ENCODE data around the gene AFM.

Gene AFM, protein sequence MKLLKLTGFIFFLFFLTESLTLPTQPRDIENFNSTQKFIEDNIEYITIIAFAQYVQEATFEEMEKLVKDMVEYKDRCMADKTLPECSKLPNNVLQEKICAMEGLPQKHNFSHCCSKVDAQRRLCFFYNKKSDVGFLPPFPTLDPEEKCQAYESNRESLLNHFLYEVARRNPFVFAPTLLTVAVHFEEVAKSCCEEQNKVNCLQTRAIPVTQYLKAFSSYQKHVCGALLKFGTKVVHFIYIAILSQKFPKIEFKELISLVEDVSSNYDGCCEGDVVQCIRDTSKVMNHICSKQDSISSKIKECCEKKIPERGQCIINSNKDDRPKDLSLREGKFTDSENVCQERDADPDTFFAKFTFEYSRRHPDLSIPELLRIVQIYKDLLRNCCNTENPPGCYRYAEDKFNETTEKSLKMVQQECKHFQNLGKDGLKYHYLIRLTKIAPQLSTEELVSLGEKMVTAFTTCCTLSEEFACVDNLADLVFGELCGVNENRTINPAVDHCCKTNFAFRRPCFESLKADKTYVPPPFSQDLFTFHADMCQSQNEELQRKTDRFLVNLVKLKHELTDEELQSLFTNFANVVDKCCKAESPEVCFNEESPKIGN

DNA sequence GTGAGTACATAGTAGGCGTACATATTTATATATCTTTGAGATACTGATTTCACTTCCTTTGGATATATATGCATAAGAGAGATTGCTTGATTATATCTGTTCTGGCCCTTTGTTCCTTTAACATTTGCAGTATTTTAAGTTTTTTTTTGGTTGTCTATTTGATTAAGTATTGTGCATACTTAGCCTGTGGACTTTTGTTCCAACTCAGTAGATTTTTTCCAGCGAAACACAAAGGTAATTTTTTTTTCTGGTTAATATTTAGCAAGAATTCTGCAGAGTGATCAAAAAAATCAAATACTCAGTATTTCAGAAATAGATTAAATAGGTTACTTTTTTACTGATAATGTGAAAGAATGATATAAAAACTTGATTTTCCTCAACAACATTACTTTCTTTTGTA is at the start of gene AFM:
TSS of gene AFM (plus strand) at position 388 of the 400 bp plus-strand sequence. CDS start 31 bp downstream, outside the sequence.
- no peak for DNase-seq

DNA sequence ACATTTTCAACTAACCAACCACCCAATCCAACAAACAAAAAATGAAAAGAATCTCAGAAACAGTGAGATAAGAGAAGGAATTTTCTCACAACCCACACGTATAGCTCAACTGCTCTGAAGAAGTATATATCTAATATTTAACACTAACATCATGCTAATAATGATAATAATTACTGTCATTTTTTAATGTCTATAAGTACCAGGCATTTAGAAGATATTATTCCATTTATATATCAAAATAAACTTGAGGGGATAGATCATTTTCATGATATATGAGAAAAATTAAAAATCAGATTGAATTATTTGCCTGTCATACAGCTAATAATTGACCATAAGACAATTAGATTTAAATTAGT is 49.8 kb upstream of the AFM start:
- DNase-seq, result no peak

DNA sequence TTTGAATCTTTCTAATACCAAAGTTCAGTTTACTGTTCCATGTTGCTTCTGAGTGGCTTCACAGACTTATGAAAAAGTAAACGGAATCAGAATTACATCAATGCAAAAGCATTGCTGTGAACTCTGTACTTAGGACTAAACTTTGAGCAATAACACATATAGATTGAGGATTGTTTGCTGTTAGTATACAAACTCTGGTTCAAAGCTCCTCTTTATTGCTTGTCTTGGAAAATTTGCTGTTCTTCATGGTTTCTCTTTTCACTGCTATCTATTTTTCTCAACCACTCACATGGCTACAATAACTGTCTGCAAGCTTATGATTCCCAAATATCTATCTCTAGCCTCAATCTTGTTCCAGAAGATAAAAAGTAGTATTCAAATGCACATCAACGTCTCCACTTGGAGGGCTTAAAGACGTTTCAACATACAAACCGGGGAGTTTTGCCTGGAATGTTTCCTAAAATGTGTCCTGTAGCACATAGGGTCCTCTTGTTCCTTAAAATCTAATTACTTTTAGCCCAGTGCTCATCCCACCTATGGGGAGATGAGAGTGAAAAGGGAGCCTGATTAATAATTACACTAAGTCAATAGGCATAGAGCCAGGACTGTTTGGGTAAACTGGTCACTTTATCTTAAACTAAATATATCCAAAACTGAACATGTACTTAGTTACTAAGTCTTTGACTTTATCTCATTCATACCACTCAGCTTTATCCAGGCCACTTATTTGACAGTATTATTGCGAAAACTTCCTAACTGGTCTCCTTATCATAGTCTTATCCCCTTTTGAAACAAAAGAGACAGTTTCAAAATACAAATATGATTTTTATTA is 49.2 kb upstream of the AFM start:
- no peak for DNase-seq

DNA sequence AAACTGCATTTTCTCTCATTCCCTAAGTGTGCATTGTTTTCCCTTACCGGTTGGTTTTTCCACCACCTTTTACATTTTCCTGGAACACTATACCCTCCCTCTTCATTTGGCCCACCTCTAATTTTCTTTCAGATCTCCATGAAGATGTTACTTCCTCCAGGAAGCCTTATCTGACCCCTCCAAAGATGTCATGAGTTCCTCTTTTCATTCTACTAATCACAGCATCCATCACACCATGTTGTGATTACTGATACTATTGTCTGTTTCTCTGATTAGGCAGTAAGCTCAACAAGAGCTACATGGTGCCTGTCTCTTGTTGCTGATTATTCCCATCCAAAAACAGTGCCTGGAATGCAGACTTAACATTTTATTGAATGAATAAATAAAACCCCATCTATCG is 48.4 kb upstream of the AFM start:
- DNase-seq, result no peak

DNA sequence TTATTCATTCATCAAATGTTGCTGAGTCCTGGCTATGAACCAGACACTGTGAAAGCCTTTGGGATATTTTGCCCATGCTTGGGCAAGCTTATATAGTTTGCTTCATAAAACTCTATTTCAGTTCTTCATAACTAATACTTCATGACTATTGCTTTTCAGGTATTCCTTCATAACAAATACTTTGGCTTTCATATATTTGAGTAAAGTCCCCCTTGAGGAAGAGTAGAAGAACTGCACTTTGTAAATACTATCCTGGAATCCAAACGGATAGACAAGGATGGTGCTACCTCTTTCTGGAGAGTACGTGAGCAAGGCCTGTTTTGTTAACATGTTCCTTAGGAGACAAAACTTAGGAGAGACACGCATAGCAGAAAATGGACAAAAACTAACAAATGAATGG is 47.2 kb upstream of the AFM start:
- DNase-seq, result no peak

DNA sequence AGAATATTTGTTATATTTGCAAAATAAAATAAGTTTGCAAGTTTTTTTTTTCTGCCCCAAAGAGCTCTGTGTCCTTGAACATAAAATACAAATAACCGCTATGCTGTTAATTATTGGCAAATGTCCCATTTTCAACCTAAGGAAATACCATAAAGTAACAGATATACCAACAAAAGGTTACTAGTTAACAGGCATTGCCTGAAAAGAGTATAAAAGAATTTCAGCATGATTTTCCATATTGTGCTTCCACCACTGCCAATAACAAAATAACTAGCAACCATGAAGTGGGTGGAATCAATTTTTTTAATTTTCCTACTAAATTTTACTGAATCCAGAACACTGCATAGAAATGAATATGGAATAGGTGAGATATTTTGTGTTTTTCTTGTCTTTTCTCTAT is 45.6 kb upstream of the AFM start, which contains the start of gene AFP:
TSS of gene AFP (plus strand) at position 238 of the 400 bp plus-strand sequence. CDS start at position 280, 42 bp downstream.
- DNase-seq, result no peak

DNA sequence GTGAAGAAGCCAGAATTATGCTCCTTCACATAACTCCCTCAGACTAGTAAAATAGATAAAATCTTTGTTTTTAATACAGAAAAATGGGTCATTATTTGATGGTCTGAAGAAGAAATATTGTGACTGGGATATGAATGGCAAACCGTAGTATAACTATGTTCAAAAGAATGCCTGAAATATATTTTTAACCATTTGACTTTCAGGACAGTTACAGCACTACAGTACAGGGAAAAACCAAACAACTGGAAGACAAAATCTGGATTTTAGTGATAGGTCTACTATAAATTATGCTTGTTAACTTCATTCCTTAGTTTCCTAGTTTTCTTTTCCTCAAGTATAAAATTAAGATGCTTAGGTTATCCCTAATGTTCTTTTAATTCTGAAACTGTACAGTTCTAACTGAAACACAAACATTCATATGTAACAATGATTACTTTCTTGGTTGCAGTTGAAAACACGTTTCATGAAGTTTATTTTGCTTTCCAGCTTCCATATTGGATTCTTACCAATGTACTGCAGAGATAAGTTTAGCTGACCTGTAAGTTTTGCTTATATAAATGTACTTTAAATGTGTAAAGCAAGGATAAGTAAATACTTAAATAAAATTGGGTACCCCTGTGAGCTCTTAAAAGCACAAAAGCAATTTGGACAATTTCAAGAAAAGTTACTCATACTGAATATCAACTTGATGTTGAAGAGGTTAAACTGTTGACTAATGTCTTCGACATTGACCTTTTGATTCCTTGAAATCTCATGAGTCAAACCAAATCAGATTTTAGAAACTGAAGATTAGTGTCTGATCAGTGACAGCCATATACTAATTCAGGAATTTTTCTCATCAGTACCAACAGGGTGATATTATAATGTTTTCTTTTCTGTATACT is 44.6 kb upstream of the AFM start:
- DNase-seq, result no peak

DNA sequence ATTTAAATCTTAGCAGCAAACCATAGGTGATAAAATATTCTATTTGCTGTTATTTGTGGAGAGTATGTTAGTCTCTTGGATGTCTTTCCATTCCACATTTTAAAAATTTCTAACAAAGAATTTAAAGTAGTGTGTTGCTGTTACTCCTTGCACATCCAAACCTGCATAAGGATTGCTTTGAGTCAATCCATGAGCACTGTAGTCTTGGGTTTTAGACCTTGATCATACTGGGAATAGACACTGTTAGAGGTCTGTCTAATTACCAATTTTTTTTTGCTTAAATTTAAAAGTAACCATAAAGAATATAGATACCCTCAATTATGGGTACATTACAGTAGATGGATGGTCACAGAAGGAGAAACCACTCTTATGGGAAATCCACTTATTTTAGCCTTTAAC is 44.0 kb upstream of the AFM start:
- DNase-seq, result no peak

DNA sequence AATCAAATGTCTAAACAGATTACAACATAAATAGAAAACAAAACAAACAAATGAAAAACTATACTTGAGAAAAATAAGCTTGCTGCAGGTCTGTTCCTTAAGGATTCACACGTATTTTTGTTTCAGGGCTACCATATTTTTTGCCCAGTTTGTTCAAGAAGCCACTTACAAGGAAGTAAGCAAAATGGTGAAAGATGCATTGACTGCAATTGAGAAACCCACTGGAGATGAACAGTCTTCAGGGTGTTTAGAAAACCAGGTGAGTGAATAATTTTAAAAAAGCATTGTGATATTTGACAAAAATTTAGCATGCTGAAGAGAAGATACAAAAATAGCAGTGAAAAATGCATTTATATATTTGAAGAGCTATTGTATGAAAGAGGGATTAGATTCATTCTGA is 43.5 kb upstream of the AFM start:
- no peak for DNase-seq

DNA sequence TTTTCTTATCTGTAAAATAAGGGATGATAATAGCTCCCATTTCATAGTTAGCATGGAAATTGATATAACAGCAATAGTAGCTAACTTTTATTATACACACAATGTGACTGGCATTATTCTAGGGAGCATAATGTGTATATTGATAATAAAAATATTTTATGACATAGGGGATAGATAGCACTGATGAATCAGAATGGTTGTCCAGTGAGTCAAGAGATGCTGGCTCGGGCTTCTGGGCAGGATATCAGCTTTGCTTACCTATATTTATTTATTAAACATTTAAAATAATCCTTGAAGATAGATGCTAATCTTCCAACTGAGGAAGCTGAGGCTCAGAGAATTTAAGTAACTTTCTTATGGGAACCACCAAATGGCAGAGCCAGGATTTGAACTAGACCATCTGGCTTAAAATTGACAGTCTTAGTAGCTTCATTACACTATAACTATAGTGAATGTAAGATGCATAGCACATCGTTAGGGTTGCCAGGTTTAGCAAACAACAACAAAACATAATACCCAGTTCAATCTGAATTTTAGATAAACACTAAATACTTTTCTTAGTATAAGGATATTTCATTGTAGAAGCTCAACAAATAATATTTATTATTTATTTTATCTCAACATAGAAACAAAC is 42.8 kb upstream of the AFM start:
- no peak for DNase-seq

DNA sequence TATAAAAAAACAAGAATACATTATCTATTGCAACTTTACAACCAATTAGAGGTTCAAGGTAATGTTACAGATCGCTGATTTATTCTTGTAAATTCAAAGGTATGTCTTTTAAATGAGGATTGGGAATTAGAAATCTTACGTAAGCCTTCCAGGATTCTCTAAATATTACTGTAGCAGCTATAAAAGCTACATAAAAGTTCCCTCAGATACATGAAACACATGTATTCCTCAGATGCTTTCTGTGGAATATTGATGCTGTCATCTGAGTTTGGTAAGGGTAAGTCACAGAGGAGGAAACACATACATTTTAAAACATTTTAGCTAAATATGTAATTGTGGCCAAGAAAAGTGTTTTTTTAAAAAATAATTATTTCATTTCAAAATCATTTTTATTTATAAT is 42.1 kb upstream of the AFM start:
- no peak for DNase-seq

DNA sequence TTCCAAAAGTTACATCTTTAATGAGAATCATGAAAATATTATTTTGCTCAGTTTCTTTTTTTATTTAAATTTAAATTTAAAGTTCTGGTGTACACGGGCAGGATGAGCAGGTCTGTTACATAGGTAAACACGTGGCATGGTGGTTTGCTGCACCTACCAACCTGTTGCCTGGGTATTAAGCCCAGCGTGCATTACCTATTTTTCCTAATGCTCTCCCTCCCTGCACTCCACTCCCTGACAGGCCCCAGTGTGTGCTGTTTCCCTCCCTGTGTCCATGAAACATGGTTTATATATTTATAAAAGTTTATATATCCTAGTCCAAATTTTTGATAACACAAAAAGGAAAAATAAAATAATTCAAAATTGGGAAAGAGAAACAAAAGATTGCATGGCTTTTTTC is 41.6 kb upstream of the AFM start:
- no peak for DNase-seq

DNA sequence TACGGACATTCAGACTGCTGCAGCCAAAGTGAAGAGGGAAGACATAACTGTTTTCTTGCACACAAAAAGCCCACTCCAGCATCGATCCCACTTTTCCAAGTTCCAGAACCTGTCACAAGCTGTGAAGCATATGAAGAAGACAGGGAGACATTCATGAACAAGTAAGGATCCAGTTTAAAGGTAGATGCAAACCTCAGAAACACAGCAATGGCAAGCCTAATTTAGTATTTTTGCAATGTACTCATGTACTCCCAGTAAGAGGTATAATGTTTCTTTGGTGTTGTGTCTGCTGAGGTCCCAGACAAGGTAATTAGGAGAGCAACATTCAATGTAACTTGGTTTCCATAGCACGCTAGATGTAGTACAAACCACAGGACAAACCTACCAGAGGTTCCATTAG is 40.9 kb upstream of the AFM start:
- no peak for DNase-seq

DNA sequence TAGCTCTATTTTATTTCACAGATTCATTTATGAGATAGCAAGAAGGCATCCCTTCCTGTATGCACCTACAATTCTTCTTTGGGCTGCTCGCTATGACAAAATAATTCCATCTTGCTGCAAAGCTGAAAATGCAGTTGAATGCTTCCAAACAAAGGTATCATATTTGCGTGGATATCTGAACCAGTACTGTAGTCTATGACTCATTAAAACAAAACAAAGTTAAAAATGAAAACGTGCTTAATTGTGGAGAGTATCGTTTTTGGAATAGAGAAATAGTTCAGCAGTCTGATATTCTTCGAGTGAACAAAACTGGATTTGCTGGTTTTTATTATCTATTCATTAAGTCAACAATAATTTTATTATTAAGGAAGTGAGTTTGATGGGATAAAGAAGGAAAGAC is 39.3 kb upstream of the AFM start:
- DNase-seq, result no peak

DNA sequence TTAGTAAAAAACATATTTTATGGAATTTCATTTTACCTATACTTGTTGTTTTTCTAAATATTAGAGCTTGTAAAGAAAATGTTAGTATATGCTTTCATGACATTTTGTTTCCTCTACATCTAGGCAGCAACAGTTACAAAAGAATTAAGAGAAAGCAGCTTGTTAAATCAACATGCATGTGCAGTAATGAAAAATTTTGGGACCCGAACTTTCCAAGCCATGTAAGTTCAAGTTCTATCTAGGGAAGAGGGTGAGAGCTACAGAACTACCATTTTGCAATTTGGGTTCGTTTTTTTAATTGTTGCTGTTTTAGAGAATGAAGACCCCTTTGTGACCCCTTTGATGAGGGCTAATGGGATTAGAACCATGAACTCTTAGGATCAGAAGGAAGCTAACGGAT is 38.3 kb upstream of the AFM start:
- DNase-seq, result no peak

DNA sequence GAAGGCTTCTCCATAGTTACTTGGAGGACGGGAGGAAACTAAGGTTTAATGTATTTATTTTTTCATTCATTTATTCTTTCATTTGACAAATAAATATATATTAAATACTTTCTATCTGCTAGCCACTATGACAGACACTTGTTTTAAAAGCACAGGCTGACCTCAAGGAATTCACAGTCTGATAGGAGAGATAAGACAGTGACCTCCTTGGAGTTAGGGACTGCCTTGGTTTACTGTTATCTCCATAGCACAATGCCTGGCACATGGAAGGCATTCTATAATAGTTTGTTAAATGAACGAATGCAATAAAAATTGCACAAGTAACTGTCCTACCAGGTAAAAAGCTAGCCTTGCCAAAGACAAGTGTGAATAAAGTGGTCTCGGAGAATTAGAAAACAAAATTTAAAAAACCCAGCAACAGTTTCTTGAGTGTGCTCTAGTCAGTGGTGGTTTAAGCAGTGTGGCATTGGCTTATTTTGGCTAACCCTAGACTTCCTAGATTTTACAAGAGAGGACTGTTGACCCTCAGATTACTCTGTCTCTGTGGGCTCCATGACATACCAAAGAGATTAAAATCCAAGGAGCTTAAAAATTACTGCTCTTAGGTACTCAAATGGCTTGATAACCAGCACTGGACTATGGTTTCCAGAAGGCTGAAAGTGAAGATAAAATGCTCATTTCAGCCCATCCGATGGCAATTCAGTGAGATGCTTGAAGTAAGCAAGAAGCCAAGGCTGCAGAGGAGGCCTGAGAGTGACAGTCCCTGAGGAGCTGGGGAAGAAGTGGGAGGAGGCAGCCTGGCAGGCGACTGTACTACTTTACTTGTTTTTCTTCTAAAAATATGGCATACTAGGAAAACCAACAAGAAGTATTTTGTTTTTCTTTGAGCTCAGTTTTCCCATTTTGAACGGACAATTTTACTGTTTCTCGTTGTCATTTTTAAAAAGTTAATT is 35.9 kb upstream of the AFM start:
- DNase-seq, result no peak

DNA sequence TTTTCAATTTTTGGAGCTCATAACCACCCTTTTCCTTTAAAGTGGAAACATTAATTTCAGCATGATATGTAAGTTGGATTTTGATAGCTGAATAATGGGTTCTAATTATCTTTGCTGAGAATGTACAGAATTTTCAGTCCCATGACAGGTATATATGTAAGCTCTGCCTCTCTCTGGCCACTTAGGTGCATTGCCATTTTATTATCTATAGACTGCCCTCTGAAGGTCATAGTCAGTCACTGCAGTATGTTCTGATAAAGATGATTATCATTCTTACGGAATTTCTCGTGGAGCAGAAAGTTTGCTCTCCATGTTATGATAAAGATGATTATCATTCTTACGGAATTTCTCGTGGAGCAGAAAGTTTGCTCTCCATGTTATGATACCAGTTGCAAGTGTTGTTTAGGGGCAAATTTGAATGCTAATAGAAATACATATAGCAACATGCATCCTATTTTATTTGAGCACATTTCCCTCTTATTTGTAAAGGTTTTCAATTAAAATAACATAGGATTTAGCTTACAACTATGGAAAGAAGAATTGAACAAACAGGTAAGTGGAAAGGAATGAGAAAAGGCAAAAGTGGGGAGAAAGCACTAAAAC is 35.1 kb upstream of the AFM start:
- DNase-seq, result no peak

DNA sequence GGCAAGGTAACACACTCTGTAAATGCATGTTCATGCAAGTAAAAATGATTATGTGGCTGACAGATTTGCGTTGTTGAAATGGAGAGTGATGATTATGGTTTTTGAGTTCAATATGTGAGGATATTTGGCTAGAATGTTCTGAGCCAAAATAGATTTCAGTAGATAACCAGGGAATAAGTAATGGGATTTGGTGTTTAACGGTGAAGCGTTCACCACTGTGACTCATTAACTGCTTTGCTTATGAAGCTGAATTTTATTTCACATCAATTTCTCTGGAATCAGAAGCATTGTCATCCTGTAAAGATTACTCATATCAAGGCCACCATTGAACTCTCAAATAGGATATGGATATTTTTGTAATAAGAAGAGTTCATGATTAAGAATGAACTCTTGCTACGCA is 33.9 kb upstream of the AFM start:
- no peak for DNase-seq

DNA sequence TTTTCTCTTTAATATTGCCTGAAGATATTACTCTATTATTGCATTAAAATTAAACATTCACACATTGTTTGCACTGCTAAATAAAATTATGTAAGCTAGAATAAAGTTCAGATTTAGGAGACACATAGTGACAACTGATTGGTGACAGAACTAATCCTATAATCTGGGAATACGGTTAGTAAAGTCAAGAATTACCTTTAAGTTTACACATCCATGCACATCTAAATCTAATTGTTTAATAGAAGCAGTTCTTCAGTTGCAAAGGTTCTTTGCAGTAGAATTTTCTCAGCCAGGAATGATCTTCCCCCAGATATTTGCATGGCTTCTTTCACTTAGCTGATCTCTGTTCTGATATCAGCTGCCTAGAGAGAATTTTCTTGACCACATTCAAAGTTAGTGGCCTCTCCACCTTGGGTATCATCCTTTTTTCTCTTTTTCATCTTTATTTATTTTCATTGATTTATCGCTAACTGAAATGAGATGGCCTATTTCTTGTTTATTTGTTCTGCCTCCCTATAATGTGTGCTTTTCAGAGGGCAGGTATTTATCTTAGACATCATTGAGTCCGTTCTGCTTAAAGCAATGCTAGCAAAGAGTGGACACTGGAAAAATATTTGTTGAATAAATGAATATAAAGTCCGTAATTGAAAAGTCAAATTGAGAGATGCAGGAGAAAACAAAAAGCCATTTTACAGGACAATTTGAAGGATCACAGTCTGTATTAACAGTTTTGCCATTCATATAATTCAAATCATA is 32.9 kb upstream of the AFM start:
- DNase-seq, result no peak

Measured in activated CD4-positive, alpha-beta T cell treated with anti-CD3 and anti-CD28 coated beads, Interleukin-2, amount 50 U/mL, for 48 hours (primary cell).